Neuronal stem cell (in vitro differentiated cells): ENCODE data around the gene RALGPS1.

Experiments
- DNase-seq: peaks from one replicate; pipeline ENCODE4 v3.0.0-alpha.2; 2013; ENCODE audit warnings: low spot score
- H2AFZ ChIP-seq: one replicate; pipeline ENCODE4 v1.6.1; 2013; ENCODE audit warnings: mild to moderate bottlenecking, low read length, inconsistent platforms
- H2AK5ac ChIP-seq: 2 replicates; pipeline ENCODE4 v1.6.1; 2013; ENCODE audit warnings: low read depth, mild to moderate bottlenecking, inconsistent platforms, low read length, moderate library complexity, mixed read lengths
- H2BK120ac ChIP-seq: 2 replicates; pipeline ENCODE4 v1.6.1; 2013; ENCODE audit warnings: low read depth, mild to moderate bottlenecking, inconsistent platforms, low read length, moderate library complexity, mixed read lengths
- H2BK12ac ChIP-seq: one replicate; pipeline ENCODE4 v1.6.1; 2013; ENCODE audit warnings: low read length, inconsistent platforms
- H2BK15ac ChIP-seq: 2 replicates; pipeline ENCODE4 v1.6.1; 2013; ENCODE audit warnings: mild to moderate bottlenecking, low read length, inconsistent platforms, mixed read lengths
- H2BK5ac ChIP-seq: one replicate; pipeline ENCODE4 v1.6.1; 2013; ENCODE audit warnings: inconsistent platforms, mild to moderate bottlenecking, low read length, moderate library complexity
- H3K14ac ChIP-seq: one replicate; pipeline ENCODE4 v1.6.1; 2013; ENCODE audit warnings: low read length, inconsistent platforms
- H3K18ac ChIP-seq: 2 replicates; pipeline ENCODE4 v1.6.1; 2013; ENCODE audit warnings: low read length, inconsistent platforms
- H3K23ac ChIP-seq: 2 replicates; pipeline ENCODE4 v1.6.1; 2013; ENCODE audit warnings: low read depth, mild to moderate bottlenecking, mixed read lengths, low read length, inconsistent platforms; ENCODE audit not compliant: poor library complexity
- H3K27ac ChIP-seq: replicated peaks from 3 replicates; pipeline ENCODE4 v1.5.1; 2013; ENCODE audit warnings: low read length, inconsistent platforms
- H3K27me3 ChIP-seq, 3 experiments: 2 replicates each; pipeline ENCODE4 v1.6.1; 2013; ENCODE audit warnings: low read length in 3 of 3, mild to moderate bottlenecking in 2 of 3, inconsistent platforms in 1 of 3, low read depth in 1 of 3, mixed read lengths in 1 of 3, moderate library complexity in 1 of 3; ENCODE audit not compliant: control insufficient read depth in 3 of 3, insufficient read depth in 3 of 3
- H3K36me3 ChIP-seq, 2 donors: replicated peaks in 1 of 2; 2 replicates each; pipeline ENCODE4 v1.6.1; 2013; ENCODE audit warnings: low read length in 2 of 2; ENCODE audit not compliant: control insufficient read depth in 2 of 2, insufficient read depth in 2 of 2
- H3K4ac ChIP-seq: 2 replicates; pipeline ENCODE4 v1.6.1; 2013; ENCODE audit warnings: inconsistent platforms, mild to moderate bottlenecking, low read length, moderate library complexity
- H3K4me1 ChIP-seq, 2 donors: 1 replicate in 1 of 2; 2 replicates in 1 of 2; pipeline ENCODE4 v1.6.1; 2013; ENCODE audit warnings: low read length in 2 of 2, low read depth in 1 of 2; ENCODE audit not compliant: control insufficient read depth in 2 of 2, insufficient read depth in 1 of 2
- H3K4me2 ChIP-seq: one replicate; pipeline ENCODE4 v1.6.1; 2013; ENCODE audit warnings: mild to moderate bottlenecking, low read length, inconsistent platforms; ENCODE audit not compliant: insufficient read depth, poor library complexity, severe bottlenecking
- H3K4me3 ChIP-seq, 2 donors: 2 replicates each; pipeline ENCODE4 v1.5.1; 2013; ENCODE audit warnings: low read length in 2 of 2, mild to moderate bottlenecking in 2 of 2, inconsistent platforms in 1 of 2, moderate library complexity in 1 of 2
- H3K79me1 ChIP-seq: one replicate; pipeline ENCODE4 v1.6.1; 2013; ENCODE audit warnings: low read depth, mild to moderate bottlenecking, inconsistent platforms, low read length, moderate library complexity
- H3K9ac ChIP-seq: one replicate; pipeline ENCODE4 v1.6.1; 2013; ENCODE audit warnings: mild to moderate bottlenecking, low read depth, low read length, inconsistent platforms; ENCODE audit not compliant: poor library complexity
- H3K9me3 ChIP-seq, 2 donors: replicated peaks in 1 of 2; 2 replicates each; pipeline versions ENCODE3 to v1.6.1; 2013; ENCODE audit warnings: low read length in 2 of 2, mild to moderate bottlenecking in 2 of 2, inconsistent platforms in 1 of 2, low read depth in 1 of 2, mixed read lengths in 1 of 2, moderate library complexity in 1 of 2; ENCODE audit not compliant: control insufficient read depth in 2 of 2, insufficient read depth in 1 of 2
- H4K8ac ChIP-seq: one replicate; pipeline ENCODE4 v1.6.1; 2013; ENCODE audit warnings: low read depth, mild to moderate bottlenecking, inconsistent platforms, low read length, moderate library complexity
- H4K91ac ChIP-seq: one replicate; pipeline ENCODE4 v1.6.1; 2013; ENCODE audit warnings: low read length, low read depth, mild to moderate bottlenecking, inconsistent platforms; ENCODE audit not compliant: poor library complexity
- WGBS, 2 donors: extraction: QIAGEN DNeasy Blood & Tissue Kit; methylation state at CpG; one replicate each; pipeline ENCODE4 v1.1.7; 2013; ENCODE audit warnings: missing lambda C conversion rate in 2 of 2, mixed read lengths in 1 of 2; ENCODE audit not compliant: insufficient read length in 2 of 2, insufficient replicate concordance in 1 of 2; ENCODE audit errors: extremely low coverage in 2 of 2; 5-methylcytosine and 5-hydroxymethylcytosine counted together

RALGPS1 gene

DNA sequence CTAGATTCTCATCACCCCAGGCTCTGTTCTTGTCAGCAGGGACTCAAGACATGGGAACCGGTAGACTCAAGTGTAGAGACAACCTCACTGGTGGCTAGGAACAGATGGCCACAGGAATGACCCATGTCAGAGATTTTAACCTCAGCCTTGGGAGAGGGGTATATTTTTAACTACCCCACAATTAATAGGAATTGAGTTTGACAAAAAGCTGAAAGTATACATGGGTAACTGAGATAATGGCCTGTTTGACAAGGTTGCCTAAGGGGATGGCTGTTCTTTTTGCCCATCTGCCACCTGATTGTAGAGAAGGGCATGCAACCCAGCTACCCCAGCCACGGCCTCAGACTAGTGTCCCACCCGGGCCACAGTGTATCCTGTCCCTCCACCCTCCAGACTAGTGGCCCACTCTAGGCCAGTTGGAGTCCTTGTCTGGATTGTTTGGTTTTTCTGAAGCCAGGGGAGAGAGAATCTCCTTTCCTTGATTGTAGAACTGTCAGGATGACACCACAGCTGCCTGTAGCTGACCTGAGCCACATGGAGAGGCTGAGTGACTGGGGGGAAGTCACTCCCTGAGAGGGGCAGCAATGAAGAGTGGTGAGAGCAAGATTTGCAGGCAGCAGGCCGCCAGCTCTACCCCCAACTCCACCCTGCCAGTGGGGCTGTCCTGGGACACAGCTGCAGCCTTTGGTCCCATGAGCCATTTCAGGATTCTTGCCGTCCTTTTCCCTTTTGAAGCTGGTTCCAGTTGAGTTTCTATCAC lies 222.5 kb downstream of the RALGPS1 start:
- Histone ChIP-seq H2AFZ (no peak overlapping the region), H3K9me3 (no peaks in the 10 kb centered on the region), H4K8ac (no peak overlapping the region), H3K27me3 (peaks cover 0 to 10% (median 0%) of the 10 kb centered on the region in 3 experiments), H2BK12ac (no peak overlapping the region), H3K23ac (no peak overlapping the region), H2AK5ac (no peak overlapping the region), H3K18ac (no peak overlapping the region), H2BK120ac (no peak overlapping the region), H3K4me1 (peaks cover 12 to 13% of the 10 kb centered on the region in 2 donors), H3K14ac (no peak overlapping the region), H3K27ac (no peak overlapping the region), H3K36me3 (no peaks in the 10 kb centered on the region), H3K79me1 (no peaks in the 10 kb centered on the region), H2BK15ac (no peak overlapping the region), H4K91ac (no peak overlapping the region), H3K4ac (no peak overlapping the region), H3K9ac (no peak overlapping the region), H2BK5ac (no peak overlapping the region), H3K4me3 (no peak overlapping the region), H3K4me2 (no peak overlapping the region)
- no peak for DNase-seq
- no CpG with 5 or more reads among the region's 5 CpGs for WGBS, 2 donors

DNA sequence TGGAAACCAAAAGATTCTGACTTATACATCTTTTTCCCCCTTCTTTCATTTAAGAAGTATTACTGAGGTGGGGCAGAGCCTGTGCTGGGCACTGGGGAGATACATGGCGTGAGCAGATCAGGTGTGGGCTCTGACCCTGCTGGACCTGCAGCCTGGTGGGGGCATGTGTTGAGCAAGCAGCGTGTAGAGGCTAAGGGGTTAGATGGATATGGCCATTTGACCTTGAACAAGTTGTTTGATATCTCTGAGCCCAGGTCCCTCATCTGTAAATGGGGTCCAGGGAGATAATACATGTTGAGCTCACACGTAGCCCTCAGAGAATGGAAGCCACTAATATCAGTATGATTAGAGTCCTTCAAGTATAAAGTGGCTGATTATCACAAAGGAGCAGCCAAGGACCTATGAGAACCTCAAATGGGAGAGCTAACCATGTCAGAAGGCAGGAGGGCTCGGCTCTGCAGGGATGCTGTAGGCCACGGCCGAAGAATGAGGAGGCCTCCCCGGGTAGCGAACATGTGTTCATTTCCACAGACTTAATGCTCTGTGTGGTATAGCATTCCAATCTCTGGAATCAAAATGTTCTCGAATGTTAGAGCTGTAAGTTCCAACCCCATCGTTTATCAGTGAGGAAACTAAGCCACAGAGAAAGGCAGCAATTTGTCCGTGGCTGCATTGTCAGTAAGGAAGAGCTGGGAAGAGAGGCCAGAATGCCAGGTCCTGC lies 223.2 kb downstream of the RALGPS1 start:
- no peak for DNase-seq
- H3K4ac ChIP-seq = no peak overlapping the region
- no peak overlapping the region for H2BK12ac ChIP-seq
- peaks cover 13 to 15% of the 10 kb centered on the region in 2 donors for H3K4me1 ChIP-seq
- peaks cover 0 to 10% (median 0%) of the 10 kb centered on the region in 3 experiments for H3K27me3 ChIP-seq
- no peak overlapping the region for H3K18ac ChIP-seq
- H2AFZ ChIP-seq = no peak overlapping the region
- H3K23ac ChIP-seq = no peak overlapping the region
- H2BK120ac ChIP-seq = no peak overlapping the region
- no peak overlapping the region for H3K14ac ChIP-seq
- H3K36me3 ChIP-seq = no peaks in the 10 kb centered on the region
- no peak overlapping the region for H3K27ac ChIP-seq
- H3K79me1 ChIP-seq = no peaks in the 10 kb centered on the region
- no peaks in the 10 kb centered on the region for H3K9me3 ChIP-seq
- WGBS, 2 donors = no CpG with 5 or more reads among the region's 11 CpGs
- H3K4me3 ChIP-seq = no peak overlapping the region
- H2AK5ac ChIP-seq = no peak overlapping the region
- no peak overlapping the region for H2BK15ac ChIP-seq
- no peak overlapping the region for H3K4me2 ChIP-seq
- no peak overlapping the region for H4K91ac ChIP-seq
- H4K8ac ChIP-seq = no peak overlapping the region
- H3K9ac ChIP-seq = no peak overlapping the region
- no peak overlapping the region for H2BK5ac ChIP-seq

DNA sequence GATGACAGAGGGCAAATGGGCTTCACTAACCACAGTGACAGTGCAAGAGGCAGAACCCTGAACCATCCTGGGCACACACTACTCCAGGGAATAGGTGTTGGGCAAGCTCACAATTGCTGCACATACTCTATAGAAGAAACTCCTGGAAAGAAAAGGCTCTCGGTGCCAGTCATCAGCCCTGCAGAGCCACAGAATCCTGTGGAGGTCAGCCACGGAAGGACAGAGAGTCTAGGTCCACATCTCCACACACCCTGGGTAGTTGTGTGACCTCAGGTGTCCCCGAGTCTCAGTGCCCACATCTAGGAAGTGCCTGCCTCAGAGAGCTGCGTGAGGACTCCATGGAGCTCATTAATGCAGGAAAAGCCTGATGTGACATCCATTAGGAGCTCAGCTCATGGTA lies 223.9 kb downstream of the RALGPS1 start:
- H3K36me3 ChIP-seq = no peaks in the 10 kb centered on the region
- peak overlapping the region; percentile 48 for H3K18ac ChIP-seq
- H3K27me3 ChIP-seq = peaks cover 0 to 10% (median 0%) of the 10 kb centered on the region in 3 experiments
- no peak overlapping the region for H2BK5ac ChIP-seq
- H3K4me1 ChIP-seq = peaks cover 8 to 9% of the 10 kb centered on the region in 2 donors
- no peak overlapping the region for H2BK120ac ChIP-seq
- H4K91ac ChIP-seq = no peak overlapping the region
- H2AFZ ChIP-seq = no peak overlapping the region
- no peak overlapping the region for H3K23ac ChIP-seq
- H2BK15ac ChIP-seq = no peak overlapping the region
- no peak overlapping the region for H2BK12ac ChIP-seq
- WGBS, 2 donors = no CpG with 5 or more reads among the region's 4 CpGs
- H4K8ac ChIP-seq = no peak overlapping the region
- H2AK5ac ChIP-seq = no peak overlapping the region
- no peak overlapping the region for H3K4me3 ChIP-seq
- H3K9ac ChIP-seq = no peak overlapping the region
- no peak overlapping the region for H3K4ac ChIP-seq
- DNase-seq = no peak
- no peaks in the 10 kb centered on the region for H3K79me1 ChIP-seq
- no peak overlapping the region for H3K4me2 ChIP-seq
- H3K27ac ChIP-seq = no peak overlapping the region
- no peaks in the 10 kb centered on the region for H3K9me3 ChIP-seq
- peak overlapping the region; percentile 49 for H3K14ac ChIP-seq

DNA sequence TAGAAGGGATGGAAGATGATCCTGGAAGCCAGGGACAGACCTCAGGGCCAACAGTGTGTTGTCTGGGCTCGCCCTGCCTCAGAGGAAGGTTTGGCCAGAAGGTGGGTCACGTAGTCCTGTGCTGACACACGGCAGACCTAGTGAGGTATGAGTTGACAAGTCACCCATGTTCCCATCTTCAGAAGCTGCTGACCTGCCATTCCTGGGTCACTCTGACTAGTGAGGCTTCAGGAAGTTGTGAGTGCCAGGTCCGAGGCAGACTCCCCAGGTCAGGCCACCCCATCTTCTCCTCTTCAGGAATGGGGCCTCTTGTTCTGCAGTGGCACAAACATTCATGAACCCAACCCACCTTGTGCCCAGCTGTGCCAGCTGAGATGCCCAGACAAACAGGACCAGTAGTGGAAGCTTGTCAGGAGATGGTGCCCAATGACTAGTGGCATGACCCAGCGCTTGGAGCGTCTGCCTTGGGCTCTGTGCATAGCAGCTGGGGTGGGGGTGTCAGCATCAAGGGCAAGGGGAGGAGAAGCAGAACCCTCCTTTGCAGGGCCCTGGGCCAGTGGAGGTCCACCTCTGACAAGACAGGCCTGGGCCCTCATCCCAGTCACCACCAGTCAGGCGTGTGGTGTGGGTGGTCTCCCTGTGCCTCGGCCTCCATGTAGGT lies 224.6 kb downstream of the RALGPS1 start:
- H3K4ac ChIP-seq = no peak overlapping the region
- peak overlapping the region; percentile 73 for H3K14ac ChIP-seq
- peaks cover 0 to 10% (median 0%) of the 10 kb centered on the region in 3 experiments for H3K27me3 ChIP-seq
- H2BK15ac ChIP-seq = no peak overlapping the region
- no peak overlapping the region for H2BK120ac ChIP-seq
- no peaks in the 10 kb centered on the region for H3K9me3 ChIP-seq
- WGBS, 2 donors = no CpG with 5 or more reads among the region's 8 CpGs
- no peak overlapping the region for H3K9ac ChIP-seq
- peak overlapping the region; percentile 39 for H3K18ac ChIP-seq
- no peaks in the 10 kb centered on the region for H3K36me3 ChIP-seq
- no peak overlapping the region for H2AK5ac ChIP-seq
- no peak overlapping the region for H3K4me2 ChIP-seq
- H3K23ac ChIP-seq = peak overlapping the region; percentile 67
- no peak overlapping the region for H2BK5ac ChIP-seq
- H2BK12ac ChIP-seq = no peak overlapping the region
- H3K27ac ChIP-seq = no peak overlapping the region
- no peak overlapping the region for H2AFZ ChIP-seq
- no peak overlapping the region for H4K91ac ChIP-seq
- H3K4me1 ChIP-seq = peaks cover under 1 to 6% of the 10 kb centered on the region in 2 donors
- no peaks in the 10 kb centered on the region for H3K79me1 ChIP-seq
- DNase-seq = no peak
- H3K4me3 ChIP-seq = peak overlapping the region in 1 of 2 donors; percentile 10
- H4K8ac ChIP-seq = no peak overlapping the region
